GM21576 (cell line): Measurements from ENCODE around the gene KIRREL1.

ENCODE experiments used
- ATAC-seq: cut with Tn5 transposase; IDR thresholded peaks from one replicate; pipeline ENCODE4 v1.9.1; 2021; ENCODE audit warnings: mild to moderate bottlenecking, moderate library complexity; ENCODE audit not compliant: unreplicated experiment

The KIRREL1 gene

GRCh38 chr1:157993147-157993917 lies at the start of gene KIRREL1:
TSS of gene KIRREL1 (plus strand) at chr1:157993645. CDS start at chr1:157993677, 32 bp downstream.
- no peak for ATAC-seq

GRCh38 chr1:157944663-157945280 lies 48.7 kb upstream of the KIRREL1 start:
- ATAC-seq: no peak

DNA sequence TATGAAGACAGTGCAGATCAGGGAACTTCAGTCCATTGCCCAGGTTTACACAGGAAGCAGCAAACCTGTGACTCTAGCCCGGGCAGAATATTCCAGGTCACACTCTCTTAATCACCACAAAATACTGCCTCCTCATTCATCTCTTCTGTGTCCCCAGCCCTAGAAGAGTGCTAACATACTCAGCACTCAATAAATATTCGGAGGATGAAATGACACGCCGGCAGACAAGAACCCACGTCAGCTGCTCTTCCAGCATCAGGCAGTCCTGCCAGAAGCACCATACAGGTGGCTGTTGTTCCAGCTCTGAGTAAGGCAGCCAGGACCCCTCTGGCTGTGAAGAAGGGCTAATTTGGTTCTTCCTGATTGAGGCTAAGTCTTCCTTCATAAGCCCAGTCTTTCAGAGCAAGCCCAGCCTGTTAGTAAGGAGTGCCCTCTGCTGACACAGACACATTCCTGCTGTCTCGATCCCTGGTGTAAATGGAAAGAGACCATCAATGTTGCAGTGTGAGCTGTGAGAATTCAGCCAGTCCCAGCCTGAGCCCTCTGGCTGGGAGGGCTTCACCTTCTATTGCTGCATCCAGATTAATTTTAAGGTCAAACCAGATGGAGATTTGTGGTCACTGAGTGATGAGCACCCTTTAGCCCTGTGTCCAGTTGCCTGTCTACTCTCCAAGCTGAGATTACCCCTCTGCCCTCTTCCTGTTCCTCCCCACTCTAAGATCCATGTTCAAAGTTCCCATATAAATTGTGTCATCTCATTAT lies 45.0 kb upstream of the KIRREL1 start:
- no peak for ATAC-seq

- ATAC-seq: no peak
Measured at GRCh38 chr1:157949074-157949354, 44.4 kb upstream of the KIRREL1 start.

DNA sequence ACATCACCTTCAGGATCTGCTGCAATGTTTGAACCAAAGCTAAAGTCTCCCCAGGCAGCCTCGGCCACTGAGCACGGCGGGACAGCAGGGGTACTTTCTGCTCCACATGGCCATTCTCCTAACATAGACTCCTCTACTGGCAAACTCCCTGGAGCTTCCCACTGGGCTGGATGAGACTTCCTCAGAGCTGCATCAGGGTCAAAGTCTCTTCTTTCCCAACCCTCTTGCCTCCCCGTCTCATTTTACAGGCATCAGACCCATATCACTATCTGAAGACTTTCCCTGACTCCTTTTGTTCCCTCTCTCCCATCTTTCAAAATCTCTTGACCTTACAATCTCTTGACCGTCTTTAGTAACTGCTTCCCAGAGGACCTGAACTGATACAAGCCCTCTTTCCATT lies 42.2 kb upstream of the KIRREL1 start:
- ATAC-seq: no peak

DNA sequence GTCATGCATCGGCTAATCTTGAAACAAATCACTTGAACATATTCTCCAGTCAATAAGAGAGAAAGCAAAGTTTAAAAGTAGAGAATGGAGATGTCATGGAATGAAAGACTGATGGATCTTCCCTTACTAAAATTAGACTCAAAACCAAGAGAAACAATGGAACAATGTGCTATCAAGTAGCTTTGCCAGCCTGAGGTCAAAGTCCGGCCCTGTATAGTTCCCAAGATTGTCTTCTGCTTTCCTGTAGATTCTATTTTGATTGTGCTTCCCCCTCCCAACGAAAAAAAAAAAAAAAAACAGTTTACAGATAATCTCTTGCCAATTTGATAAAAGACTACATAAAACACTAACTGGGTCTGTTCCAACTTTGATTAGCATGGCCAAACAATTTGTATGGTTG lies 40.8 kb upstream of the KIRREL1 start:
- no peak for ATAC-seq

DNA sequence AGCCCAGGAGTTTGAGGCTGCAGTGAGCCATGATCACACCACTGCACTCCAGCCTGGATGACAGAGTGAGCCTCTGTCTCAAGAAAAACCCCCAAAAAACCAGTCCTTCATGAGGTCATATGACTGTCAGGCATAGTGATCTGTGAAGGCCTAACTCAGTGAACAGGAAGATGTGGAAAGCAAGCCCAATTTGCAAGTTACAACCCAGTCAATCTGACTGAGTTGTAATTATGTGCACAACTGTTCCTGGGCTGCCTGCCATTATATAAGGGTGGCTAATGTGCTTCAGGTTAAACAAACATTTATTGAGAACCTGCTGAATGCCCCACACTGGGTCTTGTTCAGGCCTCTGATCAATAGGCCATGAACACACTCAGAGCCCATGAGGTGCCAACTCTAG lies 38.2 kb upstream of the KIRREL1 start:
- ATAC-seq: no peak

DNA sequence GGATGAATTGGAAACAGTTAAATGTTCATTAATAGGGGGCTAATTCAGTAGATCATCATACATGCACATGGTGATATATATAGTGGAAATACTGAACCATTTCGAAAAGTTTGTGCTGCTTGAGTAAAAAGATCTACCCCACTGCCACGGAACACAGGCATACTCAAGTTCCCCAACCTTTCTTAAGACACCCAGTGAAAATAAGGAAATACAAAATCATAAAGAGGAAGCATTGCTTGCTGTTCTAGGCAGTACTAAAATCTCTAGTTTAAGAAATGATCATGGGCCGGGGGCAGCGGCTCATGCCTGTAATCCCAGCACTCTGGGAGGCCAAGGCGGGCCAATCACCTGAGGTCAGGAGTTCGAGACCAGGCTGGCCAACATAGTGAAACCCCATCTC lies 37.6 kb upstream of the KIRREL1 start:
- ATAC-seq: no peak

- no peak for ATAC-seq
Measured at GRCh38 chr1:157956732-157957131, 36.7 kb upstream of the KIRREL1 start.

GRCh38 chr1:157958263-157958662 lies 35.2 kb upstream of the KIRREL1 start:
- no peak for ATAC-seq

DNA sequence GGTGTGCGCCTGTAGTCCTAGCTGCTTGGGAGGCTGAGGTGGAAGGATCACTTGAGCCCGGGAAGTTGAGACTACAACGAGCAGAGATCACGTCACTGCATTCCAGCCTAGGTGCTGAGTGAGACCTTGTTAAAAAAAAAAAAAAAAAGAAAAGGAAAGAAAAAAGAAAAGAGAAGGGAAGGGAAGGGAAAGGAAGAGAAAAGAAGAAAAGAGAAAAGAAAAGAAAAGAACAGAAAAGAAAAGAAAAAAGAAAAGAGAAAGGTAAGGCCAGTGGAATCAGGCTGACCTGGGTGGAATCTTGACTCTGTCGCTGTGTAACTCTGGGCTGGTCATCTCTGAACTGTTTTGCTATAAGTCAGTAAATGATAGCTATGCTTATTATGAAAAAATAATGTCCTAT lies 33.7 kb upstream of the KIRREL1 start:
- ATAC-seq: no peak

DNA sequence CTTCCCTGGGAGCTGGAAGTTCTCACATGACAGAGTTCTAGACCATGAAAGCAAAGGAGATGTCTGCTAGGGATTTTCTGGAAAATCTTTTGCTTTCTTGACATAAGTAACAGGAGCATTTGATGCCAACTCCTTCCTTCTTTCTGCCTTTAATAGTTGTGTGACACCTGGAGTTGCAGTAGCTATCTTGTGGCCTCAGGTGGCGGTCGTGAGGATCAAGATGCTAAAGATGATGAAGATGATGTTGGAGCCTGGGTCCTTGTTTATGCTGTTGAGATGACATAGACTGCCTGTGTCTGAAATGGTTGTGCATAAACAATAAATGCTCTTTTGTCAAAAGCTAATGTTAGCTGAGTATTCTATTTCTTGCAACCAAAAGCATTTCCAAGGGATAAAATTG lies 32.7 kb upstream of the KIRREL1 start:
- no peak for ATAC-seq

DNA sequence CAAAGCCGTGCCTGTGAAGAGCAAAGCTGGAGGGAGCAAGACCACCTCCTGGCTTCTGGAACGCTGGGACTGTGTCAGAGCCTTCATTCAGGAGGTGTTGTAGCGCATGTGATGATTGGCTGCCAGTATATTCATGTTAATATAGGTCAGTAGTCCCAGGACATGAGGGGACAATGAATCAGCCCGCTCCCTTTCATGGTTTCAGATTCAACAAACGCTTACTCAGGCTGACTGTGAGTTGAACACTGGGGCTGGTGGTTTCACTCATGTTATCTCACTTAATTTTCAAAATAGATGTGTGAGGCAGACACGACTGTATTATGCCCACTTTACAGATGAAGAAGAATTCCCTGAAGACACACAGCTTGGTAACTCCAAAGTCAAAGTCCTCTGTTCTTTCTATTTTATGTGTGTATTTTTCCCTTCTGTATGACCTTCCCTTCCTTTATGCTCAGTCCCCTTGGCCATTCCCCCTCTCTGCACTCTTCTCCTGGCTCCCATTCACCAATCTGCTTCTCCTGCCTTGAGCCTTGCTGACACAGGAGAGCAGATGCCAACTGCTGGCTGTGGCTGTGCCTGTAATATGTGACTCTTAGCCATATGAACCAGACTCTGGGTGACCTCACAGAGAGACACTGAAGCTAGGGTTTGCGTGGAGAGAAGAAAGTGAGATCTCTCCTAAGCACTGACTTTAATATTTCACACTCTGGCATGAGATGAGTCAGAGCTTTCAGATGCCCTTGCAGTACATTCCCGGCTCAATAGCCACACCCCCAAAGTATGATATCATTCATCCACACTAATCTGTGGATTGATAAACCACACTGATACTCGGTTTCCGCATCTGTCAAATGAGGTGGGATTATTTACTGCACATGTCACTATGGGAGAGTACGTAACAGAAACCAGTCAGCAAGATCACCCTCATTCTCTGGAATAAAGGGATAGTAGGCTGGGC lies 31.4 kb upstream of the KIRREL1 start:
- no peak for ATAC-seq

- no peak for ATAC-seq
Measured at GRCh38 chr1:157963713-157964112, 29.7 kb upstream of the KIRREL1 start.

DNA sequence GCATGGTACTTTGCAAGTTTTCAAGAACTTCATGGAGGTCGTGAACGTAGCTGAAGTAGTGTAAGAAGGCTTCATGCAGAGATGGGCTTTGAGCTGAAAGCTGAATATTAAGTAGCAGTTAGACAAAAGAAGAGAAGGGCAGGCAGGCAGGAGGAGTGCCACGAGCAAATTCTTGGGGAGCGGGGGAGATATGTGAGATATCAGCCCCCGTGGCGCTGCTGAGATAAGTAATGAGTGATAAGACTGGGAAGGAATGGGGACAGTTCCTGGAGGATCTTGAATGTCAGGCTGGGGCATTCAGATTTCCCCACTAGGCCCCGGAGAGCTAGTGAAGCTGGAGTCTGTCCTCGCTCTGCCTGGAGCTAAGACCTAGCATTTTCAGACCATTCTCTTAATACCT lies 27.9 kb upstream of the KIRREL1 start:
- ATAC-seq: no peak

GRCh38 chr1:157966031-157966537 lies 27.4 kb upstream of the KIRREL1 start:
- no peak for ATAC-seq

DNA sequence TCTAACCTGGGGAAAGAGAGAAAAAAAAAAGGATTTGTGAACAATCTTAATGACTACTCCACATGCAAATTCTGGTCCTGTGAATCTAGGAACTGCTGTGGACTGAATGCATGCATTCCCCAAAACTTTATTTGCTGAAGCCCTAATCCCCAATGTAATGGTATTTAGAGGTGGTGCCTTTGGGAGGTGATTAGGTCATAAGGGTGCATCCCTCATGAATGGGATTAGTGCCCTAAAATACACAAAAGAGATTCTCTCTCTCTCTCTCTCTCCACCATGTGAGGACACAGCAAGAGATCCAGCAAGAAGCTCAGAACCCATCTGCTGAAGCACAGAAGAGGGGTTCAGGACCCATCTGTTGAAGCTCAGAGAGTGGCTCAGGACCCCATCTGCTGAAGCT lies 26.2 kb upstream of the KIRREL1 start:
- ATAC-seq: no peak

- ATAC-seq: no peak
Measured at GRCh38 chr1:157968508-157968907, 24.9 kb upstream of the KIRREL1 start.

- no peak for ATAC-seq
Measured at GRCh38 chr1:157968946-157969345, 24.5 kb upstream of the KIRREL1 start.

- ATAC-seq: no peak
Measured at GRCh38 chr1:157969697-157970485, 23.6 kb upstream of the KIRREL1 start.
